Measurements from ENCODE around the gene NXF2B. TPM values are rescaled to one million over a fixed set of nuclear protein-coding genes. Genes with fewer than 3 reads are reported as not detected.

The NXF2B gene, protein sequence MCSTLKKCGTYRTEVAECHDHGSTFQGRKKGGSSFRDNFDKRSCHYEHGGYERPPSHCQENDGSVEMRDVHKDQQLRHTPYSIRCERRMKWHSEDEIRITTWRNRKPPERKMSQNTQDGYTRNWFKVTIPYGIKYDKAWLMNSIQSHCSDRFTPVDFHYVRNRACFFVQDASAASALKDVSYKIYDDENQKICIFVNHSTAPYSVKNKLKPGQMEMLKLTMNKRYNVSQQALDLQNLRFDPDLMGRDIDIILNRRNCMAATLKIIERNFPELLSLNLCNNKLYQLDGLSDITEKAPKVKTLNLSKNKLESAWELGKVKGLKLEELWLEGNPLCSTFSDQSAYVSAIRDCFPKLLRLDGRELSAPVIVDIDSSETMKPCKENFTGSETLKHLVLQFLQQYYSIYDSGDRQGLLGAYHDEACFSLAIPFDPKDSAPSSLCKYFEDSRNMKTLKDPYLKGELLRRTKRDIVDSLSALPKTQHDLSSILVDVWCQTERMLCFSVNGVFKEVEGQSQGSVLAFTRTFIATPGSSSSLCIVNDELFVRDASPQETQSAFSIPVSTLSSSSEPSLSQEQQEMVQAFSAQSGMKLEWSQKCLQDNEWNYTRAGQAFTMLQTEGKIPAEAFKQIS
- 0.31 TPM for total RNA-seq

DNA sequence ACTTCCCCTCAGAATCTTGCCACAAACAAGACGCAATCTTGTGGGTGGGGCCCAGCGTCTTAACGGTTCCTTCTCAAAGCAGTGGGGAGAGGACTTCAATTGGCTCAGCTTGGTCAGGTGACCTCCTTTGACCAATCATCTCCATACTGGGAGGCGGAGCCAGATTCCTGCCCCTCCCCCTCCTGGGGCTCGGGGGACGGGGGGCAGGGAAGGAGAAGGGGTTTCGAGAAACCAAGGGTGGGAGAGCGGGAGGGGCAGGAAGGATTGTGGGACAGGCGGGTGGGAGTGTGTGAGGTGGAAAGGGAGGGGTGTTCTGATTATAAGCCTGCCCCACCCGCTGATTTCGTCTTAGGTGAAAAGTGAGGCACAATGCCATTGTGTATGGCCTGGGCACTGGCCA is at the start of gene NXF2B:
Gene NXF2B, minus strand, starts transcription at position 101 of the 400 bp plus-strand sequence. CDS start 59,972 bp downstream, outside the sequence.

DNA sequence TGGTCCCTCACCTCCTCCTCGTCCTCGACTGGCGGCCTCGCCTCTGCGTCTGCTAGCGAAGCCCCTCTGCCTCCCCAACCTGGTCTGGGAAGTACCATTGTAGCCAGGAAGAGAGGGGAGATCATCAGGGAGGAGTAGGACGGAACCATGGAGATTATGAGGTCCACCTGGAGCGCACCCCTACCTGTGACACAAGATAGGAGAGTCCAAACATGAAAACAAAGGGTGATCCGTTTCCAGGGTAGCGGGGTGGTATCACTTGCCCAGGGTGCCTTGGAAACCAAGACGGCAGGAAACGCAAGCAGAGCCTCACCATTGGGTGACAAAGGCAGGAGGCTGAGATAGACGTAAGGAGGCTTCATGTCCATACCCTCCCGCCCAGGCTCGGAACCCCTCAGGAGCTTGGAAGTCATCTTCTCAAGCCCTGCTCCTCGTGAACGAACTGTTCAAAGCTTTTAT is 32.0 kb upstream of the NXF2B start, which contains the start of gene TCP11X2:
Gene TCP11X2, minus strand, starts transcription at position 51 of the 459 bp plus-strand sequence.

Other genes with a start within 250 kb of the NXF2B start
- not detected for gene TCP11X1, start 224.7 kb downstream of the NXF2B start, total RNA-seq
- not detected for gene NXF2, start 192.8 kb downstream of the NXF2B start, total RNA-seq
- gene TCP11X2, start 31.8 kb upstream of the NXF2B start, total RNA-seq, result 1.9 TPM
- 163 TPM for gene TMSB15A, start 76.7 kb upstream of the NXF2B start, total RNA-seq
- 49.5 TPM for gene ARMCX5, start 159.5 kb upstream of the NXF2B start, total RNA-seq
- gene GPRASP1, start 211.5 kb upstream of the NXF2B start, total RNA-seq, result 55.4 TPM